Kidney (tissue), 14 donors: ENCODE data around the gene GPR84. TPM values are rescaled to one million over a fixed set of nuclear protein-coding genes. Genes with fewer than 3 reads are reported as not detected.
A peak's percentile ranks its signal among the peaks of the same experiment; 100 is the strongest.
"Not testable (repeated sequence)": the region's sequence is repeated elsewhere in the genome, so short reads cannot be mapped to it uniquely, and the experiment has no call there.

Source experiments
- DNase-seq, 5 donors: peaks; one replicate each; pipeline ENCODE4 v3.0.0-alpha.2; 2013 to 2020
- FAIRE-seq: peaks from 2 replicates; lab custom pipeline; 2012; peaks lifted over from hg19 to GRCh38; lab: Jason Lieb, UNC
- H3K27ac ChIP-seq, 2 donors: one replicate each; pipeline ENCODE4 v1.7.0; 2013; ENCODE audit warnings: low read depth in 2 of 2, low read length in 2 of 2, inconsistent platforms in 1 of 2
- H3K27me3 ChIP-seq: one replicate; pipeline ENCODE4 v1.7.1; 2013; ENCODE audit warnings: low read length, inconsistent platforms; ENCODE audit not compliant: control insufficient read depth, insufficient read depth
- H3K36me3 ChIP-seq, 3 donors: one replicate each; pipeline versions ENCODE4 v1.7.0 to v1.7.1; 2013; ENCODE audit warnings: low read length in 3 of 3, control low read depth in 1 of 3, inconsistent platforms in 1 of 3; ENCODE audit not compliant: insufficient read depth in 3 of 3, control insufficient read depth in 2 of 3
- H3K4me1 ChIP-seq, 3 donors: one replicate each; pipeline versions ENCODE4 v1.7.0 to v1.7.1; 2013; ENCODE audit warnings: low read length in 3 of 3, inconsistent platforms in 1 of 3, low read depth in 1 of 3; ENCODE audit not compliant: control insufficient read depth in 2 of 3, insufficient read depth in 2 of 3
- H3K4me3 ChIP-seq, 3 donors: one replicate each; pipeline versions ENCODE4 v1.7.0 to v1.8.1; 2013; ENCODE audit warnings: low read length in 3 of 3, control low read depth in 1 of 3, inconsistent platforms in 1 of 3
- H3K9ac ChIP-seq, 3 donors: one replicate each; pipeline versions ENCODE4 v1.7.0 to v1.7.1; 2013; ENCODE audit warnings: low read length in 3 of 3, control low read depth in 1 of 3, inconsistent platforms in 1 of 3
- H3K9me3 ChIP-seq, 3 donors: one replicate each; pipeline versions ENCODE4 v1.7.0 to v1.7.1; 2013; ENCODE audit warnings: low read length in 3 of 3, control low read depth in 1 of 3, inconsistent platforms in 1 of 3; ENCODE audit not compliant: control insufficient read depth in 2 of 3, insufficient read depth in 1 of 3
- CTCF ChIP-seq: IDR thresholded peaks from 3 replicates; pipeline ENCODE4 v1.5.1; 2012; ENCODE audit warnings: mild to moderate bottlenecking, moderate library complexity, borderline replicate concordance; ENCODE audit not compliant: insufficient read depth; ENCODE audit errors: extremely low read depth
- intact Hi-C: fragments of 100-400 bp; cut with DNase I; formaldehyde crosslinking; loops from one replicate; pipeline ENCODE4 v1.11.1; 2022
- polyA plus RNA-seq: library from polyadenylated mRNA; stranded (reverse); fragments of 350-450 nt; fragmentation: Illumina TruSeq; extraction: RNeasy Lipid Tissue Mini Kit (QIAGEN cat#74804); gene quantifications from one replicate; pipeline ENCODE4 v1.2.3, GENCODE V29; 2014; ENCODE audit warnings: low read depth, low replicate concordance; ENCODE audit not compliant: insufficient read depth
- total RNA-seq: library from RNA; stranded (reverse); fragmentation: NEBNext Ultra II Directional; extraction: Animal tissue kit (Norgen Biotek cat#: 25700); gene quantifications from one replicate; pipeline ENCODE4 v1.2.1, GENCODE V29; 2021
- donor health status: control.
- donor health status: control.
- donor health status: control.
- donor health status: control.
- donor health status: control.
- donor health status: DM: yes; HTN: yes; CAD: no.
- donor health status: Normal renal cell carcinoma (clear cell type).

GPR84 gene
- total and polyA plus RNA-seq, 2 donors from 2014 or later: 1.7 TPM; not detected in 1

DNA sequence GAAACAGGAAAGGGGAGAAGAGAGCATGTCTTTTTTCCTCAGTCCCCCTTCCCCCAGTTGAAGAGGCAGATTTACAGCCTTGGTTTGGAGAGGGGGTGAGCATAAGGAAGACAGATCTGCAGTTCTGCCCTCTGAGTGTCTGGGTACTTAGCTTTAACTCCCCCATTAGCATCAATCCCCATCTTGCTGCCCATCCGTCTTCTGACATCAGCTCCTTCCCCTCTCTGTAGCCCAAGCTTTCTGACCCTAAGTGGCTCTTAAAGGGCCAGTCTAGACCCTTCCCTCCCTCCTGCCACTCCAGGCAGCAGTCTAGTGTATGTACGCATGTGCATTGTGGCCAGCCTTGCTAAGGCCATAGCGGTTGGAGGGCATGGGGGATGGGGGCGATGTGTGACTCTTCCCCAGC lies 7.3 kb downstream of the GPR84 start:
- no peak for FAIRE-seq
- no peaks in the 10 kb centered on the region for H3K27me3 ChIP-seq
- H3K9ac ChIP-seq: no peak overlapping the region
- H3K4me1 ChIP-seq: peaks cover 12 to 31% (median 16%) of the 10 kb centered on the region in 3 donors
- TF ChIP-seq CTCF: no peak
- no peaks in the 10 kb centered on the region for H3K9me3 ChIP-seq
- intact Hi-C loops: loop anchor here (10.0 kb wide), 1 partner anchor 62 kb away; no protein-coding TSS in a partner anchor
- no peak overlapping the region for H3K4me3 ChIP-seq
- no peaks in the 10 kb centered on the region for H3K36me3 ChIP-seq
- H3K27ac ChIP-seq: no peak overlapping the region
- peak in 4 of 5 donors; percentile 67 to 80 (median 74) for DNase-seq

- intact Hi-C loops: loop anchor here (10.0 kb wide), 1 partner anchor 61 kb away; no protein-coding TSS in a partner anchor
- TF ChIP-seq CTCF: no peak
- Histone ChIP-seq H3K36me3 (peaks cover 0 to 2% (median 0%) of the 10 kb centered on the region in 3 donors), H3K9me3 (no peaks in the 10 kb centered on the region), H3K4me3 (no peak overlapping the region), H3K27ac (no peak overlapping the region), H3K4me1 (peaks cover 15 to 31% (median 16%) of the 10 kb centered on the region in 3 donors), H3K27me3 (no peaks in the 10 kb centered on the region), H3K9ac (no peak overlapping the region)
- DNase-seq (no peak), FAIRE-seq (no peak)
Measured at GRCh38 chr12:54356228-54356627, 8.1 kb downstream of the GPR84 start.

DNA sequence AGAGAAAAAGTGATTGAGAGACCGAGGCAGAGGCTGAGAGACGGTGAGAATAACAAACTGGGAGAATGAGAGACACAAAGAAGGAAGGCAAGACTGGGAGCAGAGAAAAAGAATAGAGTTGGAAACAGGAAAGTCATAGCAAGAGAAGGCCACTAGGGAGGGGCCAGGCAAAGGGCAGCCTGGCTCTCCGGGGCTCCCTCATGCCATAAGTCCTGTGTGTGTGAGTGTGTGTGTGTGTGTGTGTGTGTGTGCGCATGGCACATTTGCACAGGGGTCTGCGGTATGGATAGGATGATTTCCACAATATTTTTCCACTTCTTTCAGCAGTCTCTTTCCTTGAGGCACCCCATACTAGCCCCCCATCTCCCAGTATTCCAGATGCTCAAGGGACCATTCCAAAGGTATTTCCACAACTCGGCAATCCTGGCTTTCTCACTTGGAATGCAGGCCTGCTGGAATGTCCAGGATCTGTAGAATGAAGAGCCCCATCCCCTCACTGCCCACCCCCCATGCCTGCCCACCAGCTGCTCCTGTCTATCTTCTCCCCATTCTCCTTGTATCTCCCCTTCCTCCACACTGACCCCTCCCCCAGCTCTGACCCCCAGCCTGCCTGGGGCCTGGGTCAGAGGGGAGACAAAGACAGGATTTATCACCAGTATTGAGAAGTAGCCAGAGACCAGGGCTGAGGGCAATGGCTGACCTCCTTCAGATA lies 9.0 kb downstream of the GPR84 start:
- no peaks in the 10 kb centered on the region for H3K9me3 ChIP-seq
- peak in 2 of 5 donors; percentile 50 to 69 for DNase-seq
- H3K4me3 ChIP-seq: no peak overlapping the region
- peaks cover 16 to 31% (median 18%) of the 10 kb centered on the region in 3 donors for H3K4me1 ChIP-seq
- H3K9ac ChIP-seq: no peak overlapping the region
- intact Hi-C loops: loop anchor here (10.0 kb wide), 1 partner anchor 60 kb away; no protein-coding TSS in a partner anchor
- peak overlapping the region in 1 of 2 donors; percentile 18 for H3K27ac ChIP-seq
- no peak for TF ChIP-seq CTCF
- peaks cover 0 to 4% (median 4%) of the 10 kb centered on the region in 3 donors for H3K36me3 ChIP-seq
- no peaks in the 10 kb centered on the region for H3K27me3 ChIP-seq
- no peak for FAIRE-seq

DNA sequence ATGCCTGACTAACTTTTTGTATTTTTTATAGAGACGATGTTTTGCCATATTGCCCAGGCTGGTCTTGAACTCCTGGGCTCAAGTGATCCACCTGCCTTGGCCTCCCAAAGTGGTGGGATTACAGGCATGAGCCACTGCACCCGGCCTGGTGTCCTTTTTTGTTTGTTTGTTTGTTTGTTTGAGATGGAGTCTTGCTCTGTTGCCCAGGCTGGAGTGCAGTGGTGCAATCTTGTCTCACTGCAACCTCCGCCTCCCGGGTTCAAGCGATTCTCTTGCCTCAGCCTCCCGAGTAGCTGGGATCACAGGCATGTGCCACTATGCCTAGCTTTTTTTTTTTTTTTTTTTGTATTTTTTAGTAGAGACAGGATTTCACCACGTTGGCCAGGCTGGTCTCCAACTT lies 10.0 kb downstream of the GPR84 start:
- intact Hi-C loops: loop anchor here (10.0 kb wide), 1 partner anchor 59 kb away; no protein-coding TSS in a partner anchor

More for the DNA sequence above, 10.0 kb downstream of the GPR84 start:
- H3K4me3 ChIP-seq, H3K9ac ChIP-seq, DNase-seq, H3K27me3 ChIP-seq, H3K9me3 ChIP-seq, H3K27ac ChIP-seq, FAIRE-seq: not testable (repeated sequence)
- H3K4me1 ChIP-seq: peaks cover 13 to 24% (median 16%) of the 10 kb centered on the region in 3 donors
- H3K36me3 ChIP-seq: peaks cover 0 to 12% (median 11%) of the 10 kb centered on the region in 3 donors
